Right lobe of liver (tissue), 6 donors: ENCODE results near the gene TMEM217. TPM values are rescaled to one million over a fixed set of nuclear protein-coding genes. Genes with fewer than 3 reads are reported as not detected.

Experiments
- ATAC-seq, 4 donors: fragments of 200-7000 bp; cut with Tn5 transposase; one replicate each; pipeline ENCODE4 v1.9.1; 2020; ENCODE audit warnings: mild to moderate bottlenecking in 4 of 4, moderate library complexity in 4 of 4
- DNase-seq, 3 donors: peaks; one replicate each; pipeline ENCODE4 v3.0.0-alpha.2; 2020
- H3K27ac ChIP-seq, 3 donors: fragments of 200-600 bp; one replicate each; pipeline ENCODE4 v1.8.0; 2022
- H3K27me3 ChIP-seq, 2 donors: fragments of 200-600 bp; one replicate each; pipeline ENCODE4 v1.8.0; 2022
- H3K36me3 ChIP-seq, 4 donors: fragments of 200-600 bp; sonication (generic) in 1 of 4; one replicate each; pipeline versions ENCODE4 v1.5.1 to v1.8.0; 2017 to 2022; ENCODE audit warnings: control low read depth in 1 of 4
- H3K4me1 ChIP-seq, 4 donors: fragments of 200-600 bp; sonication (generic) in 1 of 4; one replicate each; pipeline versions ENCODE4 v1.5.1 to v1.8.0; 2017 to 2022; ENCODE audit warnings: control low read depth in 1 of 4
- H3K4me3 ChIP-seq, 3 donors: fragments of 200-600 bp; one replicate each; pipeline ENCODE4 v1.8.0; 2022
- H3K9me3 ChIP-seq, 4 donors: fragments of 200-600 bp; sonication (generic) in 1 of 4; one replicate each; pipeline versions ENCODE4 v1.5.1 to v1.8.0; 2017 to 2022; ENCODE audit warnings: control low read depth in 1 of 4
- CTCF ChIP-seq, 4 donors: fragments of 200-600 bp in 3 of 4; fragments of 450-650 bp in 1 of 4; IDR thresholded peaks; one replicate each; pipeline versions ENCODE4 v1.5.1 to v1.8.0; 2016 to 2022; ENCODE audit warnings: antibody characterized with exemption in 4 of 4, mild to moderate bottlenecking in 2 of 4
- POLR2A ChIP-seq: fragments of 450-650 bp; IDR thresholded peaks from one replicate; pipeline ENCODE4 v1.6.1; 2017; ENCODE audit warnings: antibody characterized with exemption, mild to moderate bottlenecking
- WGBS: methylation state at CpG from one replicate; pipeline ENCODE4 v1.1.6; 2018; ENCODE audit warnings: low coverage, low lambda C conversion rate; ENCODE audit not compliant: insufficient coverage; ENCODE audit errors: missing lambda C conversion rate; 5-methylcytosine and 5-hydroxymethylcytosine counted together
- intact Hi-C, 2 donors: fragments of 100-400 bp; cut with DNase I; formaldehyde crosslinking; loops; one replicate each; pipeline versions ENCODE4 v1.11.2 to v1.14.1; 2022
- total RNA-seq, 6 experiments: library from RNA; depleted of rRNA in 2 of 6; stranded (reverse); fragments of >200 nt in 2 of 6; fragmentation: NEBNext Ultra II Directional in 3 of 6; extraction: Animal tissue kit (Norgen Biotek cat#: 25700) in 3 of 6; gene quantifications; one replicate each; pipeline versions ENCODE4 v1.1.0 to v1.2.4, GENCODE V29; 2016 to 2023
- donor health status: DM: no; HTN: yes; CAD: no.
- donor health status: DM: no; HTN: no; CAD: no.
- donor health status: DM: no; HTN: no; CAD: no.
- donor health status: DM: no; HTN: yes; CAD: no.
- donor health status: DM: no; HTN: yes; CAD: no.

Gene TMEM217
- total RNA-seq, 6 experiments from 2014 or later, result 0.15 to 5.2 (median 0.92) TPM; not detected in 1

GRCh38 chr6:37225350-37226169, 32.4 kb downstream of the TMEM217 start:
- Histone ChIP-seq H3K27ac (no peak overlapping the region), H3K4me3 (no peak overlapping the region), H3K36me3 (no peaks in the 10 kb centered on the region), H3K4me1 (peaks cover 0 to 4% (median 2%) of the 10 kb centered on the region in 4 donors), H3K27me3 (no peaks in the 10 kb centered on the region), H3K9me3 (no peaks in the 10 kb centered on the region)
- no peak for ATAC-seq
- intact Hi-C loops, result no loop called here
- TF ChIP-seq POLR2A (no peak), CTCF (IDR thresholded peaks at IDR 0.05) (no peak)
- WGBS, result 78% methylated on average over 5 of the region's 5 CpGs
- no peak for DNase-seq

GRCh38 chr6:37222992-37223391, 35.0 kb downstream of the TMEM217 start:
- H3K4me1 ChIP-seq, result peaks cover 0 to 4% (median 2%) of the 10 kb centered on the region in 4 donors
- intact Hi-C loops, result no loop called here
- H3K36me3 ChIP-seq, result no peaks in the 10 kb centered on the region
- no peak for ATAC-seq
- H3K4me3 ChIP-seq, result peak overlapping the region in 1 of 3 donors; percentile 72
- H3K27me3 ChIP-seq, result no peaks in the 10 kb centered on the region
- no peak for DNase-seq
- peak overlapping the region in 1 of 3 donors; percentile 43 for H3K27ac ChIP-seq
- TF ChIP-seq CTCF (IDR thresholded peaks at IDR 0.05) (no peak), POLR2A (no peak)
- no peaks in the 10 kb centered on the region for H3K9me3 ChIP-seq

- peaks cover 0 to 4% (median 2%) of the 10 kb centered on the region in 4 donors for H3K4me1 ChIP-seq
- peak overlapping the region in 1 of 3 donors; percentile 43 for H3K27ac ChIP-seq
- H3K36me3 ChIP-seq, result no peaks in the 10 kb centered on the region
- ATAC-seq (peak; percentile 95 to 98 (median 96)), DNase-seq (peak; percentile 89 to 93 (median 91))
- 0% methylated on average over 8 of the region's 39 CpGs for WGBS
- no peaks in the 10 kb centered on the region for H3K27me3 ChIP-seq
- H3K9me3 ChIP-seq, result no peaks in the 10 kb centered on the region
- peak overlapping the region; percentile 61 to 72 (median 66) for H3K4me3 ChIP-seq
- peak; percentile 48 for TF ChIP-seq POLR2A
- peak in 2 of 4 donors; percentile 7 to 13 for TF ChIP-seq CTCF (IDR thresholded peaks at IDR 0.05)
- intact Hi-C loops, result no loop called here
Measured at GRCh38 chr6:37222125-37222967, 35.6 kb downstream of the TMEM217 start.

- peak in 1 of 4 donors; percentile 6 for ATAC-seq
- Histone ChIP-seq H3K9me3 (no peaks in the 10 kb centered on the region), H3K27me3 (no peaks in the 10 kb centered on the region), H3K27ac (no peak overlapping the region), H3K36me3 (no peaks in the 10 kb centered on the region), H3K4me3 (peak overlapping the region in 2 of 3 donors; percentile 66 to 72), H3K4me1 (peaks cover 0 to 4% (median 2%) of the 10 kb centered on the region in 4 donors)
- TF ChIP-seq CTCF (IDR thresholded peaks at IDR 0.05) (no peak), POLR2A (no peak)
- no peak for DNase-seq
- 78% methylated on average over 1 of the region's 6 CpGs for WGBS
- intact Hi-C loops, result no loop called here
Measured at GRCh38 chr6:37221585-37222124, 36.3 kb downstream of the TMEM217 start.
